Globus pallidus (tissue), 1 donor: ENCODE measurements around the gene SRPK3.
A peak's percentile ranks its signal among the peaks of the same experiment; 100 is the strongest.
"Not testable (repeated sequence)": the region's sequence is repeated elsewhere in the genome, so short reads cannot be mapped to it uniquely, and the experiment has no call there.

Experiments
- DNase-seq: peaks from one replicate; pipeline ENCODE4 v3.0.0-alpha.2; 2015; ENCODE audit warnings: low spot score

Gene SRPK3

DNA sequence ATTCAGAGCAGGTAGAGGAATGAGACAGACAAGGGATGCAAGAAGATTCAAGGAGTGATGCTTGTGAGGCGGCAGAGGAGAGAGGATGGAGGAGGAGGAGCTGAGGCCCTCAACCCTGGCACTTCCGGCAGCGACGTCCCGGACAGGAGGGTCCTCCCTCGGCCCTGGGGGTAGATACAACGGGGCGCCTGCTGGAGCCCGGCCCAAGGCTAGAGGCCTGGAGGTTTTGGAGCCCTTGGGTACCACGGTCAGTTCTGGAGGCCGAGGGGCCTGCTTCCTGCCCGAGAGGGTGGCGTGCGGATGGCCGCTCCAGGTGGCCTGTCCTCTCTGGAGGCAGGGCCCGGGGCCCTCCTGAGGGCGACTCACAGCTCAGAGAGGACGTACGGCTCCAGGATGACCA, 27.1 kb downstream of the SRPK3 start:
- DNase-seq = no peak

DNA sequence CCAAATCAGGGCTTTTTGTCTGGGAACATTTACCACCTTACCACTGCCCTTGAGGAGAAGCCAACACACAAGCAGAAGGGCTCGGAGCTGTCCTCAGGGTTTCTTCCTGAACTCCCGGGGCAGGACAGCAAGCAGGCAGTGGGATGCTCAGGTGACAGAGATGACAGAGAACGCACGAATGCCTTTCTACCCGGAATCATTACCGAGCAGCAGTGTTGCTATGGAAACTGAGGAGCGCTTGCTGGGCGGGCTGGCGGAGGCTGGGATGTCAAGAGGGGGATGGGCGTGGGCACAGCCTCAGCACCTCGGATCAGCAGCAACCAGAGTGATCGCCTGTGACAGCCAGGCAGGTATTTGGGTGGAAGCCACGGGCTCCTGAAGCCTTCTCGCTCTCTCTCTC, 31.4 kb downstream of the SRPK3 start:
- DNase-seq = no peak

DNA sequence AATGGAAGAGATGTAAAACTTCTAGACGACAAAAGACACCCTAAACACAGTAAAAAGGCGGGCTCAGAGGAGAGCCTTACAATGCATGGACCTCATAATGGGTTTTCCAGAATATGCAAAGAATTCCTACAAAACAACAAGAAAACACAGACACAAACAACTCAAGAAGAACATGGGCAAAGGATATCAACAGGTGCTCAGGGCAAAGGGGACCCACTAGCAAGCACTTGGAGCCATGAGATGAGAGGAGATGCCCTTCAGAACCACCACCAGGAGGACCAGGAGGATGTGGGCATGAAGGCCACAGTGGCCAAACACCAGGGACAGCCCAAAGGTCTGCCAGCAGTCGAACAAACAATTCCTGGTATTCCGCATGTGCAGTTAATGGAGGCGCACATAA, 32.3 kb downstream of the SRPK3 start:
- DNase-seq = no peak

DNA sequence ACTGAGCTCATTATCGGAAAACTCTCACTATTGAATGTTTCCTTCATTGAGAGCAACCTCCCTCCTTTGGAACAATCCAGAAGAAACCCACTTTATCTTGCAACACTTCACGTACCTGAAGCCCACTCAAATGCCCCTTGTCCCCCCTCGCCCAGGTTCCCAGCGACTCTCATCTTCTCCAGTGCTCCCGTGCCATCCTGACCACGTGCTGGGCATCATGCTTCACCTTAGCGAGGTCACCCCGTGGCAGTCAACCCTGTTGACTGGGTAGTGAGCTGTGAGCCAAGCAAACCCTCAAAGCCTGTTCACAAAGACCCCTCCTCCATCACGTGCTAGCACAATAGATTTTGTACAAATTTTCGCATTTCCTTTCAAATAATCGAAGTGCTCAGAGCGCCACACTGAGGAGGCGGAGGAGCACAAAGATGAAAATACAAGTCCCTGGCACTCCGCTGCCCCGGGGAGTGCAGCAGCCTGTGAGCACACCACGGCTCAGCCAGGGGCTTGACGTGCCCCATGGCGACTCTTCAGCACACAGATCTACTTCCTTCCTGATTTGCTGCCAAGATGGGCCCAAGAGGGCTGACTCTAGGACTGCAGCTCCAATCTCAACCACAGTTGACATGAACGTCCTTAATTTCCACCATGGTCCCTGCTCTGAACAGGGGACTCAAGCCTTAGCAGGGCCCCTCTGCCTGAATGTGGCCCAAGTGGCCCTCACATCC, 33.9 kb downstream of the SRPK3 start:
- no peak for DNase-seq

DNA sequence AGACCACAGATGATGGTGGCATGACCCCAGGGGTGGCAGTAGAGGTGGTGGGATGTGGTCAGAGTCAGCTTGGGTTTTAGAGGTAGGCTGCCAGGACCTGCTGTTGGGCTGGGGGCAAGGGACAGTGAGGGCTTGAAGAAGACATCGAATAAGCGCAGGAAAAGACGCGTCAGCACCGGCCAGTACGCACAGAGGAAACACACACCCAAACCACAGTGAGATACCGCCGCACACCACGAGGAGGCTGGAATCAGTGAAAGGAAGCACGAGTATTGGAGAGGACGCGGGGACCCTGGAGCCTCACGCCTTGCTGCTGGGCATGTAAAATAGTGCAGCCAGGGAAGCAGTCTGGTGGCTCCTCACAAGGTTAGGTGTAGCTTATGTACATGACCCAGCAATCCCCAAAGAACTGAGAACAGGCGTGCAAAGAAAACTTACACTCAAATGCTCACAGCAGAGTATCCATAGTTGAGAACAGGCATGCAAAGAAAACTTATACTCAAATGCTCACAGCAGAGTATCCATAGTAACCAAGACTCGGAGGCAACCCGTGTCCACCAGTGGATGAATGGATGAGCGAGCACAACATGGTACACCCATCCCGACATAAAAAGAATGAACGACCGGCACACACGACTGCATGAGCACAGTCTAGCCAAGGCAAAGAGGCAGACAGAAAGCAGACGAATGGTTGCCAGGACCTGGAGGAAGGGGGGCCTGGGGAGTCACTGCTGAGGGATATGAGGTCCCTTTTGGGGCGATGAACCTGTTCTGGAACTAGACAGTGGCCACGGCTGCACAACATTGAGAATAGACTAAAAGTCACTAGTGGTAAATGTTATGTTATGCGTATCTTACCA, 36.2 kb downstream of the SRPK3 start:
- DNase-seq = no peak

DNA sequence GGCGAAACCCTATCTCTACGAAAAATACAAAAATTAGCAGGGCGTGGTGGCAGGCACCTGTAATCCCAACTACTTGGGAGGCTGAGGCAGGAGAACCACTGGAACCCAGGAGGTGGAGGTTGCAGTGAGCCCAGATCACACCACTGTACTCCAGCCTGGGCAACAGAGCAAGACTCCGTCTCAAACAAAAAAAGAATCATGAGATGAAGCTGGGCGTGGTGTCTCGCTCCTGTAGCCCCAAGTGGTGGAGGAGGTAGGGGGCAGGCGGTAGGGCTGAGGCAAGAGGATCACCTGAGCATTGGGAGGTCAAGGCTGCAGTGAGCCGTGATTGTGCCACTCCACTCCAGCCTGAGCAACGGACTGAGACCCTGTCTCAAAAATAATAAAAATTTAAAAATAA, 37.2 kb downstream of the SRPK3 start:
- DNase-seq = not testable (repeated sequence)

DNA sequence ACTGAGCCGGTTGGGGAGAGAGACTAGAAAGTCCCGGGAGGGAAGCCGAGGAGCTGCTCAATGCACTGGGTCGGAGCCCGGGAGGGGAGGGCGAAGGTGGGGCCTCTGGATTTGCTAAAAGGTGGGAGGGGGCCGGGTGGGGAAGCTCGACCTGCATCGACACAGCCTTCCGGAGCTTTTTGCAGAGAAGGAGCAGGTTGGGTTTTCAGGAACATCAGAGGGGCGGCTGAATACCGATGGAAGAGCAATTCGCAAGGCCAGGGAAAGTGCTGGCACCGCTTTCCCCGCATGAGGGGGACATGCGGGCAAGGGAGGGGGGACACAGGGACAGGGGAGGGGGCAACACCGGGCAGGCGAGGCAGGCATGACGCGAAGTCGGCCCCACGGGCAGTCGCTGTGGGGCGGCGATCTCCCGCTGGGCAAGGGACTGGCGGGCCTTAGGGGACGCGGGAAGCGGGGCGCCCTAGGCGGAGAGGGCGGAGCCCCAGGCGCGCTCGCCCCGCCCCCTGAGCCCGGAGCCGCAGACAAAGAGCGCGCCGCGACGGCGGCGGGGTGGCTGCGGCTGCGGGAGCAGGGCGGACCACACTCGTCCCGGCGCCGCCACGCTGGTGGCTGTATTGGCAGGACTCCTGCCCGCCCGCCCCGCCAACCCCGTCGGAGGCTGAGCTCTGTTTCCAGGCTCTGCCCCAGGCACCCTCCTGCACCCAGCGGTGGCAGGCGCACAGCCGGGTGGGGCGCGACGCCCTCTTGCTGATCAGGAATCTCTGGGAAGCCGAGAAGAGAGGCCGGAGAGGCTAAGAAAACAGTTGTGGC, 37.9 kb downstream of the SRPK3 start:
- peak; percentile 14 for DNase-seq

DNA sequence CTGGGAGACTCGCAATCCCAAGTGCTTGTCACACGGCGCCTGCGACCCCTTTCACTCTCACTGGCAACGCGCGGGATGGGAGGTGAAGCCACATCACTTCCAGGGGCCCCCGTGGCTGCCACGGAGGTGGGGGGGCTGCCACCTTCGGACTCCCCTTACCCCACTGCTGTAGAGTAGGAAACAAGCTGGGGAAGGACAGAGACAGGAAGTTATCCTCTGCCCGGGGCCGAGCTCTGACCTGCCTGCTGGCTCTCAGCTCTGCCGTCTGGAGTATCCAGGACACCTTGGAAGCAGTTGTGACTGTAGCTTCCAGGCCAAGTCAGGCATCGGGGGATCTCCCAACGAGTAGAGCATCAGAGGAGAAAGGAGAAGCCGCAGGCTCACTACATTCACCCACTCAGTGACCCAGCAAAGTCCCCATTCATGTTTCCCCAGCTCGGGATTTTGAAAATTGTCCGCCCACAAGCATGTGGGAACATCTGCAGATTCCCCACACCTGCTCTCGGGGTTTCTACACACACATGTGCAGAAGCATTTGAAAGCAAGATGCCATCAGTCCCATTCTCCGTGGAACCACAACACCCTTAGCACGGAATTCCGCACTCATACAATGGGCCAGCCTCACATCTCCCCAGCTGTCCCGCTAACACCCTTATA, 38.7 kb downstream of the SRPK3 start:
- no peak for DNase-seq

DNA sequence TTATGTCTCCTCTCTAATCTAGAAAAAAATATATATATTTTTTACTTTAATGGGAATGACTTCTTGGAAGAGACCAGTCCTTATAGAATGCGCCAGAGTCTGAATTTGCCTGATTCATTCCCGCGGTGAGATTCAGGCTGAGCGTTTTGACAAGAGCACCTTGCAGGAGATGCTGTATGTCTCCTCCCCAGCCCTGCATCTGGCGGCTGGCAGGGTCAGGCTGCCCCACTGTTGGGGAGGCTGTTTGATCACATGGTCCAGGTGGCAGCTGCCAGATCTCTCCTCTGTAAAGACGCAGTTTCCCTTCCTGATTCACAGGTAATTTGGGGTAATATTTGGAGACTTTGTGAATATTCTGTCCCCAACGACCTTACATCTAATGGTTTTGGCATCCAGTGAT, 39.8 kb downstream of the SRPK3 start:
- no peak for DNase-seq

DNA sequence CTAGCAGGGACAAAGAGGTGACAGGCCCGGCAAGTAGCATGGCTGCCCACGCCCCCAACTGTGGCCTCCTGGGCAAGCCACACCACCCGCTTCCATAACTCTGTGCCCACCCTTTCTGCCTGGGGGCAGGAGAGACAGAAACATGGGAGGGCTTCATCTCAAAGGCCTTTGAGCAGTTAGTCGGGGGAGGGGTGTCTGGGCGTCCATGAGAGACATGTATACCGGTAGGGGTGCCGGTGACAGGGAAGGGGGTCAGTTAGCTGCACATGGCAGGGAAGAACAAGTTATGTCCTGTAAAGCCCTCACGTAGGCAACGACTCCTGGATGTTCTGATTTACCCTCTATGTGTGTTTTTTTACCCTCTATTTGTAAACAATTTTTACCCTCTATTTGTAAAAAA, 40.2 kb downstream of the SRPK3 start:
- DNase-seq = no peak

DNA sequence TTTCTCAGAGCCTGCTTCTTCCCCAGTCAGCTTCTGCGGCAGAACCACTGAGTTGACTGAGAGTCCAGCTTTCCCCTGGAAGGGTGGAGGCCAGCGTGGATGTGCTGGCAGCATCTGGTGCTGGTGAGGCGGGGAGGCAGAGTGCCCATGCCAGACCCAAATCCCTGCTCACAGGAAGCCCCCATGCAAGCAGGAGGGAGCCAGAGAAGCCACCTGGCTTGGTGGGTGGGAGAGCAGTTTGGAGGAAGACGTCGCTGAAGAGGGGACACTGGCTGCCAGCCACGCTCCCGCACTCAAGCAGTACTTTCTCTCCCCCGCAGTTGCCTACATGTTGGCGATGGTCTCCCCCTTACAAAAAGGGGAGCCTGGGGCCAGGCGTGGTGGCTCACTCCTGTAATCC, 43.5 kb downstream of the SRPK3 start:
- no peak for DNase-seq

DNA sequence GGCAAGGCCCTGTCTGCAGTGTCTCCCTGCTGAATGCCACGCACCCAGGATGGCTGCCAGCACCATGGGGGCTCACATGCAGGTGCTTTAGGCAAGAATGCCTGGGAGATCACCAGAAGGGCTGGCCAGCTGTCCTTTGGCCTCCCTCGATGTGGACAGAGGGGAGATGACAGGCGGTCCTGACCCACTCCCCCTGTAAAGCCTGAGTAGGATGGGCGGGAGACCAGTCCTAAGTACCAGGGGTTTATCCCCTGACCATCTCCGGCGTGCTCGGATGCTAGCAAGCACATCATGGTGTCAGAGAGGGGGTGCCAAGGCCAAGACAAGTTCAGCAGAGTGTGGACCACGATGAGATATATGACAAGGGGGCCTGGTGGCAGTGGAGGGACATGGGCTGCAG, 44.2 kb downstream of the SRPK3 start:
- DNase-seq = no peak

DNA sequence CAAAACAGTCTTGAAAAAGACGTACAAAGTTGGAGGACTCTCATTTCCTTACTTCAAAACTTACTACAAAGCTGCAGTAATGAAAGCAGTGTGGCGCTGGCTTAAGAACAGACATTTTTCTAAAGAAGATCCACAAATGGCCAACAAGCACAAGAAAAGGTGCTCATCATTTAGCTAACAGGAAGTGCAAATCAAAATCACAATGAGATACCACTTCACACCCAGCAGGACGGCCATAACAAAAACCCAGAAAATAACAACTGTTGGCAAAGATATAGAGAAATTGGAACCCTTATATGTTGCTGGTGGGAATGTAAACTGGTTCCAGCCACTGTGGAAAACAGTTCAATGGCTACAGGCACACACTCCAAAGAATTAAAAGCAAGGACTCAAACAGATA, 46.2 kb downstream of the SRPK3 start:
- DNase-seq = no peak

DNA sequence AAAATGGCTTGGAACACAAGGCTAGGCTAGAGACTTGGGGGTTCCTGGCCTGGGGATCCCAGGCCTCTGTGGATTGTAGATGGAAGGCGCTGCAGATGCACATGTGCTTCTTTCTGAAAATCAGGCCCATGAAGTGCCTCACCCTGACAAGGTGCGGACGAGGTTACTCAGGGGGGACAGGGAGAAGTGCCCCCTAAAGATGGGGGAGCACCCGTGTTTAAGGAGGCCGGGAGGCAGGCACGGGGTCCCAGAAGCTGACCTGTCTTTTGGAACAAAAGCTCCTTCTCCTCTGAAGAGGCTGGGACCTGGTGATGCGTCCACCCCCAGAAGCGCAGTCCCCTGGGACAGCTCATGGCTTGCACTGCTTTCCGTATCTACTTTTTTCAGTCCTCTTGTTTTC, 47.1 kb downstream of the SRPK3 start:
- DNase-seq = no peak

DNA sequence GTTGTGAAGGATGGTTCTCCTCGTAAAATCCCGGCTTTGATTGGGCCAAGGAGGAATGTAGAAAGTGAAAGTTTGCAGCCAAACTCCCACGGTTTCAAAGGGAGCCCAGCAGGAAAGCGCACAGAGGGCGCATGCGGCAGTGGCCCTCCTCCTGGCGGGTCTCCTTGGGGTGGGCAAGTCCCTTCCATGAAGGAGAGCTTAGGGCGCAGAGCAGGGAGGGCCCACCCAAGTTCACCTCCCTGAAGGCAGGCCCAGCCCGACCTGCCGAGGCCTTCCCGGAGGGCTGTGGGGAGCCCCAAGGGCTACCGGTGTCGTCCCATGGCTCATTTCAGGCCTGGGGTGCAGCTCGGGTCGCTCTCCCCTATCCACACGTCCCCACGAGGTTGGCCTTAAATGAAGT, 47.5 kb downstream of the SRPK3 start:
- no peak for DNase-seq

DNA sequence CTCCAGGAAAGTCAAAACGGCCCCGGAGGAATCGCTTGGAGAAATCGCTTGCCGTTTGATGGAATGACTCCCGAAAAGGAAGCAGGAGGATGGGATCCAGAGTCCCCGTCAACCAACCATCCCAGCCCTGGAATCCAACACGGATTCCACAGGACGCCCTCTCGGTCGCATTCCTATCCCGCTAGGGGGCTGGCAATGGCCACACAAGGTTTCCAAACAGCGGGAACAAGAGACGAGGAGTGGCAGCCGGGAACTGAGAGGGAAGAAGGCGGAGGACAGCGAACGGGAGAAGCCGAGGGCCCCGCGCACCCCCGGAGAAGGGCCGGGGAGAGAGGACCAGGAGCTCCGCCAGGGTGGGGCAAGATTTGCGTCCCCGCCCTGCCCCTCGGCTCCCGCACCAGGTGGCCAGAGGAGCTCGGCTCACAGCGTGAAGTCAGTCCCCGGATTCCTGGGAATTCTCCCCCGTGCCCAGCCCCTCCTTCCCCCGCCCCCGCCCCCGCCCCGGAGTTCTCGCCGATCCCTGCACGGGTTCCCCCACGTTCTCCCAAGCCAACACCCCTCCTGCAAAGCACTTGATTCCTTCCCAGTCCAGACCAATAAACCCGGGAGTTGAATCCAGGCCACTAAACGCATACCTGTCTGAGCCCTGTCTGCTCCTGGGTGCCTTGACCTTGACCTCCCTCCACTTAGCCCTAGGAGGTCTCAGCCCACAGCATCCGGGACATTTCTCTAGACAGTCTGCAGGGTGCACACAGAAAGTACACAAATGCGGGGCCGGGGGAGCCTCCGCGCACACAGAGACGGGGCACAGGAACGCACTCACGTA, 48.1 kb downstream of the SRPK3 start:
- DNase-seq = no peak

DNA sequence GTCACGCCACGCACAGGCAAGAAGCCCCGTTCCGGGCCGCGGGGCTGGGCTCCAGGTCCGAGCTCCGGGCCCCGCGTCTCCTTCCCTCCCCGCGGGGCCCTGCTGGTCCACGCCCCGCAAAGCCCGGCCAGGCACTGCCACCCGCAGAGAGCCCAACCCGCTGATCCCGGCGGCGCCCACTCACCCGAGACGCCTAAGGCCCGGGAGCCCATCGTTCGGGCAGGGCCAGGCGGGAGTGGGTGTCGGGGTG, 48.6 kb downstream of the SRPK3 start:
- no peak for DNase-seq

DNA sequence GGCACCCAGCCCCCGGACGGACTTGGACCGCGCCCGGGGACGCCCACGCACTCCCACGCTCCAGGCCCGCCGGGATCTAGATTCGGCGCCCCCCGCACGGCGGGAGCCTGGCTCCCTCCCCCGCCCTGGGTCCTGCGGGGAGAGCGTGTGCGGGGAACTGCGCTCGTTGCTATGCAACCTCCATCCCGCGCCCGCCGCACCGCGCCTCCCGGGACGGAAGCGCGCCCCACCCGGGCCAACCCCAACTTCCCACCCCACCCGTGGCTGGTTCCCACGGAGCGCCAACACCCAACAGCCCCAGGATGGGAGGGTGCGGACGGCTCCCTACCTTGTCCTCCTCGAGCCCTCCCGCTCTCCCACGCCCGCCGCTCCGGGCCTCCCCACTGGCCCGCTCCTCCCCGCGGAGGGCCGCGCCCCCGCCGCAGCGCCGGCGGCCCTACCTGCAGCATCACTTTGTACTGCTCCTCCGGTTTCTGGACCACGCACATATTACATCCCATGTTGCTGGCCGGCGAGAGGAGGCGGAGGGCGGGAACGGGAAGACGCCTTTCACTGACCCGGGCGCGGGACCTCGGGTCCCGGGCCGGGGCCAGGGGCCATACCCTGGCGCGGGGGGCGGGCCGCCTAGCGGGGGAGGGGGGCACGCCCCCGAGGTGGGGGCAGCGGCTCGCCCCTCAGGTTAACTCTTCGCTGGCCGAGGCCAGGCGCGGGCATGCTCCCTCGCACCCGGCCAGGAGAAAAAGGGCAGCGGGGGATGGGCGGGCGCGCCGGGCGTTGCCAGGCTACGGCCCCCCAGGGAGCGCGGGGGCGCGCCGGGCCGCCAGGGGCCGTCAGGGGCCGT, 49.2 kb downstream of the SRPK3 start, which contains the start of gene PDZD4:
PDZD4 (minus strand) TSS at position 746 of the 841 bp plus-strand sequence; CDS start at position 500, 246 bp downstream.
- DNase-seq = no peak

DNA sequence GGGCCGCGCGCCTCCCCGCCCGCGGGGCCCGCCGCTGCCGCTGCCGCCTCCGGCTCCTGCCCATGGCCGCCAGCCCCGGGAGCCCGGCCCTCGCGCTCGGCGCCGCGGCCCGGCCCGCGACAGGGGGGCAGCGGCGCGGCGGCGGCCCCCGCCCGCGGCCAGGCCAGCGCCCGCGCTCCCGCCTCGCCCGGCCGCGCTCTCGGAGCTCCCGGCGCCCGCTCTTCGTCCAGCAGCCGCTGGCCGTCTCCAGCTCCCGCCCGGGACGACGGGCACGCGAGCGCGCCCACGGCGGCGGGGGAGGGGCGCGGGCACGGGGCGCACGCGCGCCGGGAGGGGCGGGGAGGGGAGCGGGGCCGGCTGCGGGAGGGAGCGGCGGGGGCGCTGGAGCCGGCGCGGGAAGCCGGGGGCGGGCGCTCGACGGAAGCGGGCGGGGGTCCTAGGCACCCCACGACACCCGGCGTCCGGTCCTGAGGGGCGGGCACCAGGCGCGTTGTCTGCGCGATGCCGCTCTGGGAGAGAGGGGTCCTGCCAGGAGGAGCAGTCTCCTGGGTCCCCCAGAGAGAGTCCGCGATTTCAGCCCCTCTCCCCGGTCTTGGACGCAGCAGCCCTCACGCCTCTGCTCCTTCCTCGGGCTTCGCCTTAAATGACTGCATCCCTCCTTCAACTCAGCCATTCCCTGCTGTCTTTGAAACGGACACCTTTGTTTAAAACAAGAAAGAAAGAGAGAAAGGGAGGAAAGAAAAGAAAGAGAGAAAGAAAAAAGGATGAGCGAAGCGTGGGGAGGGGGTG, 50.0 kb downstream of the SRPK3 start:
- DNase-seq = no peak
